GM12892 (cell line): ENCODE results near the gene NPIPB4.
"Not testable (repeated sequence)": the region's sequence is repeated elsewhere in the genome, so short reads cannot be mapped to it uniquely, and the experiment has no call there.

ENCODE experiments used
- POLR2A ChIP-seq: IDR thresholded peaks from 2 replicates; pipeline ENCODE4 v1.6.1; 2011; ENCODE audit warnings: low read depth, low read length, control low read depth
- POLR2AphosphoS5 ChIP-seq: IDR thresholded peaks from 2 replicates; pipeline ENCODE4 v1.6.1; 2011; ENCODE audit warnings: low read depth, low read length, control low read depth

DNA sequence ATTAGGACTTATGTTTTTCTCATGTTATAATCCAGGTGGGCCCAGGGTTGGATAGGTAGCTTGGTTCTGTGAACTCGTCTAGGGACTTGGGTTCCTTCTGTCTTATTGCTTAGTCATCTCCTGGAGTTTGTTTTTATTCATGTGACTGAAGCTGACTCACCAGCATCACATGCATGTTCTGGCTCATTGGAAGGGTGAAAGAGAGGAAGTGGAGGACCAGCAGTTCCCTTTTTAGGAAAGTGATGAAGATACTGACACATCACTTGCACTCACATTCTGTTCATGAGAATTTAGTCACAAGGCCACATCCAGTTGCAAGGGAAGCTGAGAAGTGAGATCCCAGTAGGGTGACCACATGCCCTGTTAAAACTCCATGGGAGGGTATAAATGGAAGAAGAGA, 67.0 kb downstream of the NPIPB4 start:
- TF ChIP-seq POLR2AphosphoS5, POLR2A: not testable (repeated sequence)
